ENCODE data around the gene PLCB1.

DNA sequence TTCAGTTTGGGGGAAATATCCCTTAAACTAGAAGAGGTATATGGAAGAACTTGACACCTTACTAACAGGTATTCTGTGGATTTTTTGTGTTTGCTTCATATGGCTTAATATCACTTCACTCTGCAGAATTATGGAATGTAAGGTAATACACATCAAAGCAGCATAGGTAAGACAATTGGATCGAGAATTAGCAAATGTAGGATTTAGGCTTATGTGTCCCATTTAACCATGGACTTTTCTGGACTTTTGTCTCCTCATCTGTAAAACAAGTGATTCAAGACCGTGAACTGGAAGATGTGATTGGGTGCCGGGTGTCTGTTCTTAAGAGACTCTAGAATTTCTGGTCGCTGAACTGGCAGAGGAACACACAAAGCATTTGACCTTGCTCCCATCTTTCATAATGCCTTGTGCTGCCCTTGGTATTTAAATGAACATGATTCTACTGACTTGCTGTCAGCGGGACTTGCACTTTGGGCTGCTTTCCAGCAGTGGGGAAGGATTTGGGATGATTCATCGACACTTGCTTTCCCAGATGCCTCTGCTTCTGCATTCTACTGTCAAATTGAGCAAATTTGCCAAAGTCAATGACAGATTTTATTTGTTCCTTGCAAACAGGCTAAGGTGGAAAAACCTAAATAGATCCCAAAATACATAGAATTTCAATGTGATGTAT, 199.8 kb downstream of the PLCB1 start:
- TF ChIP-seq, protein P1, sequence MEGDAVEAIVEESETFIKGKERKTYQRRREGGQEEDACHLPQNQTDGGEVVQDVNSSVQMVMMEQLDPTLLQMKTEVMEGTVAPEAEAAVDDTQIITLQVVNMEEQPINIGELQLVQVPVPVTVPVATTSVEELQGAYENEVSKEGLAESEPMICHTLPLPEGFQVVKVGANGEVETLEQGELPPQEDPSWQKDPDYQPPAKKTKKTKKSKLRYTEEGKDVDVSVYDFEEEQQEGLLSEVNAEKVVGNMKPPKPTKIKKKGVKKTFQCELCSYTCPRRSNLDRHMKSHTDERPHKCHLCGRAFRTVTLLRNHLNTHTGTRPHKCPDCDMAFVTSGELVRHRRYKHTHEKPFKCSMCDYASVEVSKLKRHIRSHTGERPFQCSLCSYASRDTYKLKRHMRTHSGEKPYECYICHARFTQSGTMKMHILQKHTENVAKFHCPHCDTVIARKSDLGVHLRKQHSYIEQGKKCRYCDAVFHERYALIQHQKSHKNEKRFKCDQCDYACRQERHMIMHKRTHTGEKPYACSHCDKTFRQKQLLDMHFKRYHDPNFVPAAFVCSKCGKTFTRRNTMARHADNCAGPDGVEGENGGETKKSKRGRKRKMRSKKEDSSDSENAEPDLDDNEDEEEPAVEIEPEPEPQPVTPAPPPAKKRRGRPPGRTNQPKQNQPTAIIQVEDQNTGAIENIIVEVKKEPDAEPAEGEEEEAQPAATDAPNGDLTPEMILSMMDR (conservative IDR thresholded peaks at IDR 0.05; ENCODE audit: low read depth, low read length) = no peak
- TF ChIP-seq EZH2 (IDR thresholded peaks at IDR 0.05; ENCODE audit: low read length, unreplicated experiment) (no peak), EZH2phosphoT487 (IDR thresholded peaks at IDR 0.05; ENCODE audit: borderline replicate concordance, low read length) (no peak)

All from PC-3 (cell line).